Astrocyte of the cerebellum (primary cell): Measurements from ENCODE around the gene SQOR.

Experiments used
- DNase-seq: peaks from one replicate; pipeline ENCODE4 v3.0.0-alpha.2; 2011; ENCODE audit warnings: low read depth
- H3K4me3 ChIP-seq: 2 replicates; pipeline ENCODE4 v1.5.1; 2011; ENCODE audit warnings: mild to moderate bottlenecking, low read depth, low read length, moderate library complexity
- CTCF ChIP-seq: IDR thresholded peaks from 2 replicates; pipeline ENCODE4 v1.5.1; 2012; ENCODE audit warnings: low read length, low read depth, moderate library complexity, mild to moderate bottlenecking; ENCODE audit errors: missing control alignments
- in situ Hi-C: cut with HindIII; loops from 2 replicates; pipeline ENCODE4 v1.10.0; 2017; ENCODE audit warnings: low sequenced_read_pairs

SQOR gene

GRCh38 chr15:45664451-45664850 is 29.6 kb downstream of the SQOR start:
- no peak for TF ChIP-seq CTCF
- DNase-seq, result no peak
- in situ Hi-C loops, result no loop called here
- no peak overlapping the region for H3K4me3 ChIP-seq

DNA sequence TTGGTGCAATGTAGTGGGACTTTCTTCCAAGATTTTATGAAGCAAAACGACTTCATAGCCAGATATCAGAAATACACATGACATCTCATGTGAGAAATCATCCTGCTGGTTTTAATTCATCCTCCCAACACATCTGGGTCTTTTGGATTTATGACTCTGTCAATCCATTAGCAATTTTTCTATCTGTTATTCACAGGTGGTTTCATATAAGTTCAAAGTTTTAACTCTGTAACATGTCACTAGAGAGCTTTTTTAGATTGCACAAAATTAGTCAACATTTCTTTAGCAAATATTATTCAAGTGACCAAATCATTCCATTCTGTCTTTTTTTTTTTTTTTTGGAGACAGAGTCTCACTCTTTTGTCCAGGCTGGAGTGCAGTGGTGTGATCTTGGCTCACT is 30.4 kb downstream of the SQOR start:
- no peak for DNase-seq
- H3K4me3 ChIP-seq, result no peak overlapping the region
- in situ Hi-C loops, result no loop called here
- no peak for TF ChIP-seq CTCF

DNA sequence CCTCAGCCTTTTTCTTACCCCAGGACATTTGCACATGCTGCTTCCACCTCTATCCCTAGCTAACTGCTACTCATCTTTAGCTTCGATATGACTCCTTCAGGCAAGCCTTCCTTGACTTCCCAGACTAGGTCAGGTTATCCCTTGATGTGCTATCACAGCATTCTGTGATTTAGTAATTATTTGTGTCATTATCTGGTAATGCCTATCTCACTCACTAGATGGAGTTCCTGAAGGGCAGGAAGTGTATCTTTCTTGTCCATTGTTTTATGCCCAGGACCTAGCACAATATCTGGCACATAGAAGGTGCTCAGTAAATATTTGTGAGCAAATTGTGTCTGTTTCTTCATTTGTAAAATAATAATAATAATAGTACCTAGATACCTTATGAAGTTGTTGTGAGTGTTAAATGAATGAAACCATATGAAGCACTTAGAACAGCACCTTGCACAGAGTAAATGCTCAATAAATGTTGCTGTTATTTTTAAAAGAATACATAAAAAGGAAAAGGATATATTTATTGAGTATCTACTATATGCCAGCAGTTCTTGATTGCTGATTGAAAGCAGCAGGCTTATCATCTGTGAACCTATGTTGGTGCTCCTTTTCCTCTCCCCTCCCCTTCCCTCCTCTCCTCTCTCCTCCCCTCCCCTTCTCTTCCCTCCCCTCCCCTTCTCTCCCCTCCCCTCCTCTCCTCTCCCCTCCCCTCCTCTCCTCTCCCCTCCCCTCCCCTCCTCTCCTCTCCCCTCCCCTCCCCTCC is 31.5 kb downstream of the SQOR start:
- no peak for DNase-seq
- in situ Hi-C loops, result no loop called here
- H3K4me3 ChIP-seq, result no peak overlapping the region
- TF ChIP-seq CTCF, result no peak

- no peak overlapping the region for H3K4me3 ChIP-seq
- no peak for TF ChIP-seq CTCF
- in situ Hi-C loops, result no loop called here
- DNase-seq, result no peak
Measured at GRCh38 chr15:45667002-45667401, 32.2 kb downstream of the SQOR start.

GRCh38 chr15:45668386-45668785 is 33.6 kb downstream of the SQOR start:
- in situ Hi-C loops, result no loop called here
- no peak for TF ChIP-seq CTCF
- H3K4me3 ChIP-seq, result no peak overlapping the region
- DNase-seq, result no peak

DNA sequence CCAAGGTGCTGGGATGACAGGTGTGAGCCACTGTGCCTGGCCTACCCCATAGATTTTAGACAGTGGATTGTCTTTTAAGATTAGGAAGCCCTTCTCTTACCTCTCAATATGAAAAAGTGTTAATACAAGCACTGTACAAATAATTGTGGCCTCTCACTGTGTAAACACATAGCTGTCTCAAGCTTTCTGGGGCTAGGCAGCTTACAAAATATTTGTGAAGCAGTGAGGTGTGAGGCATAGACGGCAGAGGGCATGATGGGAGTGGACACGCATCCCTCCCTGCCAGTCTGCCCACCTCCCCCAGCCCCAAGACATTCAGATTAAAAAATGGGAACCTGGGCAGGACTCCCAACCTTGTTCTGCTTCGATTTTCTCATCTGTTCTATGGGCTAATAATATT is 34.6 kb downstream of the SQOR start:
- in situ Hi-C loops, result no loop called here
- no peak overlapping the region for H3K4me3 ChIP-seq
- TF ChIP-seq CTCF, result no peak
- no peak for DNase-seq
